Vagina (tissue), 2 donors: Measurements from ENCODE around the gene PKD2L2.

ENCODE experiments used
- POLR2A ChIP-seq, 2 donors: fragments of 450-650 bp; IDR thresholded peaks; one replicate each; pipeline ENCODE4 v1.6.1; 2017; ENCODE audit warnings: antibody characterized with exemption in 2 of 2, mild to moderate bottlenecking in 2 of 2, moderate library complexity in 2 of 2
- TF ChIP-seq, protein P1 (sequence below), 3 experiments: fragments of 450-650 bp in 2 of 3; fragments of 200-600 bp in 1 of 3; sonication (generic) in 1 of 3; IDR thresholded peaks; one replicate each; pipeline ENCODE4 v1.5.1; 2017 to 2019; ENCODE audit warnings: antibody characterized with exemption in 3 of 3, mild to moderate bottlenecking in 2 of 3, moderate library complexity in 2 of 3

DNA sequence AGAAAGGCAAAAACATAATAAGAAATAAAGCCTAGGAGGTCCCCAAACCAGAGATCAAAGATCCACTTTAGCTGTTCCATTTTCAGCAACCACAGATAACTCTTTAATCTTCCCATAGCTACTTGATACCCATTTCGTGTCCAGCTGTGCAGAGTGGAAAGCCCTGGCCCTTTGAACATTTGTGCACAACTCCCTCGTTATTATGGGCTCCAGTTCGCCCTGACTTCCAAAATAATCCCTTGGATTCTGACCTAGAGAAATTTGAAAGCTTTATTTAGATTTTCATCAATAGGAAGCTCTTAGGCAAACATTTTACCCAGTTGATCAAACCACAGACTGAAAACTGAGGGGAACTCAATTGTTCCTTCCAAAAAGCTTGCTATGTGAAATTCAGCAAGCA is 16.8 kb upstream of the PKD2L2 start:
- TF ChIP-seq, protein P1, sequence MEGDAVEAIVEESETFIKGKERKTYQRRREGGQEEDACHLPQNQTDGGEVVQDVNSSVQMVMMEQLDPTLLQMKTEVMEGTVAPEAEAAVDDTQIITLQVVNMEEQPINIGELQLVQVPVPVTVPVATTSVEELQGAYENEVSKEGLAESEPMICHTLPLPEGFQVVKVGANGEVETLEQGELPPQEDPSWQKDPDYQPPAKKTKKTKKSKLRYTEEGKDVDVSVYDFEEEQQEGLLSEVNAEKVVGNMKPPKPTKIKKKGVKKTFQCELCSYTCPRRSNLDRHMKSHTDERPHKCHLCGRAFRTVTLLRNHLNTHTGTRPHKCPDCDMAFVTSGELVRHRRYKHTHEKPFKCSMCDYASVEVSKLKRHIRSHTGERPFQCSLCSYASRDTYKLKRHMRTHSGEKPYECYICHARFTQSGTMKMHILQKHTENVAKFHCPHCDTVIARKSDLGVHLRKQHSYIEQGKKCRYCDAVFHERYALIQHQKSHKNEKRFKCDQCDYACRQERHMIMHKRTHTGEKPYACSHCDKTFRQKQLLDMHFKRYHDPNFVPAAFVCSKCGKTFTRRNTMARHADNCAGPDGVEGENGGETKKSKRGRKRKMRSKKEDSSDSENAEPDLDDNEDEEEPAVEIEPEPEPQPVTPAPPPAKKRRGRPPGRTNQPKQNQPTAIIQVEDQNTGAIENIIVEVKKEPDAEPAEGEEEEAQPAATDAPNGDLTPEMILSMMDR (IDR thresholded peaks at IDR 0.05) = no peak
- no peak for TF ChIP-seq POLR2A (IDR thresholded peaks at IDR 0.05)
